B cell (primary cell): ENCODE measurements around the gene NEDD4. TPM values are rescaled to one million over a fixed set of nuclear protein-coding genes. Genes with fewer than 3 reads are reported as not detected.
A peak's percentile ranks its signal among the peaks of the same experiment; 100 is the strongest.
"Not testable (repeated sequence)": the region's sequence is repeated elsewhere in the genome, so short reads cannot be mapped to it uniquely, and the experiment has no call there.

Source experiments
- ATAC-seq: fragments of 200-7000 bp; cut with Tn5 transposase; one replicate; pipeline ENCODE4 v1.10.0; 2021; ENCODE audit warnings: low read depth, mild to moderate bottlenecking, moderate number of reproducible peaks, moderate library complexity
- CTCF ChIA-PET: fragments of 350-600 bp; sonication (Branson Sonifier 250); formaldehyde crosslinking; loops from one replicate; lab custom pipeline; 2021; ENCODE audit warnings: antibody characterized with exemption, inconsistent platforms; lab: Charles Lee
- POLR2A ChIA-PET: fragments of 350-600 bp; sonication (Branson Sonifier 250); formaldehyde crosslinking; loops from one replicate; lab custom pipeline; 2021; ENCODE audit warnings: antibody characterized with exemption; lab: Charles Lee
- DNase-seq: peaks from one replicate; pipeline ENCODE4 v3.0.0; 2013
- H2AFZ ChIP-seq: 2 replicates; pipeline ENCODE4 v1.6.1; 2012; ENCODE audit warnings: mild to moderate bottlenecking, low read depth, low read length; ENCODE audit not compliant: insufficient read depth, poor library complexity, severe bottlenecking
- H3K27ac ChIP-seq, 2 donors: 1 replicate in 1 of 2; 2 replicates in 1 of 2; pipeline ENCODE4 v1.5.1; 2012 to 2013; ENCODE audit warnings: low read length in 2 of 2, mild to moderate bottlenecking in 2 of 2, moderate library complexity in 1 of 2
- H3K27me3 ChIP-seq, 4 experiments: fragments of 200-600 bp in 1 of 4; sonication (generic) in 1 of 4; replicated peaks in 1 of 4; 1 replicate in 2 of 4; 2 replicates in 2 of 4; pipeline versions ENCODE4 v1.6.1 to v1.7.0; 2013 to 2016; ENCODE audit warnings: low read length in 3 of 4, mild to moderate bottlenecking in 2 of 4, mixed read lengths in 1 of 4, moderate library complexity in 1 of 4; ENCODE audit not compliant: insufficient read depth in 4 of 4, control insufficient read depth in 3 of 4; ENCODE audit errors: control extremely low read depth in 1 of 4
- H3K36me3 ChIP-seq, 2 experiments: replicated peaks in 1 of 2; 1 replicate in 1 of 2; 2 replicates in 1 of 2; pipeline versions ENCODE4 v1.6.1 to v1.7.1; 2013; ENCODE audit warnings: low read length in 1 of 2; ENCODE audit not compliant: insufficient read depth in 2 of 2, control insufficient read depth in 1 of 2; ENCODE audit errors: control extremely low read depth in 1 of 2, extremely low read depth in 1 of 2
- H3K4me1 ChIP-seq, 2 donors: fragments of 200-600 bp in 1 of 2; sonication (generic) in 1 of 2; 1 replicate in 1 of 2; 2 replicates in 1 of 2; pipeline versions ENCODE4 v1.5.1 to v1.6.1; 2013 to 2017; ENCODE audit warnings: low read length in 2 of 2; ENCODE audit not compliant: control insufficient read depth in 2 of 2, insufficient read depth in 2 of 2
- H3K4me2 ChIP-seq: replicated peaks from 2 replicates; pipeline ENCODE3; 2012; ENCODE audit warnings: mild to moderate bottlenecking, low read depth, low read length; ENCODE audit not compliant: poor library complexity, severe bottlenecking
- H3K4me3 ChIP-seq, 5 experiments: fragments of 200-600 bp in 1 of 5; sonication (generic) in 1 of 5; 1 replicate in 3 of 5; 2 replicates in 2 of 5; pipeline versions ENCODE4 v1.5.1 to v1.7.0; 2011 to 2016; ENCODE audit warnings: low read length in 4 of 5, mild to moderate bottlenecking in 4 of 5, low read depth in 2 of 5, control low read depth in 1 of 5, moderate library complexity in 1 of 5; ENCODE audit not compliant: insufficient read depth in 1 of 5; ENCODE audit errors: control extremely low read depth in 1 of 5, extremely low read depth in 1 of 5
- H3K79me2 ChIP-seq: fragments of 200-600 bp; sonication (generic); one replicate; pipeline ENCODE4 v1.6.0; 2016; ENCODE audit warnings: low read length; ENCODE audit not compliant: control insufficient read depth, insufficient read depth
- H3K9ac ChIP-seq: fragments of 200-600 bp; sonication (generic); 2 replicates; pipeline ENCODE4 v1.6.1; 2017; ENCODE audit warnings: mild to moderate bottlenecking, low read length, moderate library complexity
- H3K9me3 ChIP-seq, 3 donors: one replicate each; pipeline versions ENCODE4 v1.6.1 to v1.7.1; 2013; ENCODE audit warnings: low read length in 2 of 3; ENCODE audit not compliant: control insufficient read depth in 2 of 3, insufficient read depth in 1 of 3; ENCODE audit errors: control extremely low read depth in 1 of 3
- H4K20me1 ChIP-seq: 2 replicates; pipeline ENCODE4 v1.6.0; 2012; ENCODE audit warnings: mild to moderate bottlenecking, low read length; ENCODE audit not compliant: insufficient read depth, control insufficient read depth, poor library complexity, severe bottlenecking
- H3K27ac Mint-ChIP-seq: one replicate; pipeline ENCODE4 v1.8.0; 2021; ENCODE audit warnings: mixed read lengths
- H3K27me3 Mint-ChIP-seq: one replicate; pipeline ENCODE4 v1.8.0; 2021; ENCODE audit warnings: mixed read lengths
- H3K4me1 Mint-ChIP-seq: one replicate; pipeline ENCODE4 v1.8.0; 2021; ENCODE audit warnings: mixed read lengths
- H3K4me3 Mint-ChIP-seq: one replicate; pipeline ENCODE4 v1.8.0; 2021; ENCODE audit warnings: mixed read lengths
- H3K9me3 Mint-ChIP-seq: one replicate; pipeline ENCODE4 v1.8.0; 2022; ENCODE audit warnings: mixed read lengths; ENCODE audit not compliant: insufficient read depth
- CTCF ChIP-seq: fragments of 200-600 bp; IDR thresholded peaks from one replicate; pipeline ENCODE4 v1.8.0; 2022; ENCODE audit warnings: antibody characterized with exemption, mild to moderate bottlenecking
- EZH2 ChIP-seq: IDR thresholded peaks from 2 replicates; pipeline ENCODE4 v1.6.1; 2012; ENCODE audit warnings: borderline replicate concordance, low read depth, mild to moderate bottlenecking, moderate library complexity, low read length; ENCODE audit not compliant: insufficient read depth, poor library complexity, severe bottlenecking
- WGBS: methylation state at CpG from one replicate; pipeline ENCODE4 v1.1.5; 2013; ENCODE audit warnings: missing lambda C conversion rate; ENCODE audit not compliant: insufficient coverage; 5-methylcytosine and 5-hydroxymethylcytosine counted together
- intact Hi-C: fragments of 100-400 bp; cut with micrococcal nuclease; formaldehyde crosslinking; loops from one replicate; pipeline ENCODE4 v1.10.0; 2022
- polyA plus RNA-seq: library from polyadenylated mRNA; depleted of rRNA; stranded (reverse); fragments of >200 nt; gene quantifications from 2 replicates; pipeline ENCODE4 v1.2.3, GENCODE V29; 2012
- total RNA-seq, 2 donors: library from RNA; stranded (reverse); fragments of 120-200 nt in 1 of 2; gene quantifications; 1 replicate in 1 of 2; 2 replicates in 1 of 2; pipeline versions ENCODE4 v1.2.3 to v1.2.4, GENCODE V29; 2013 to 2022

NEDD4 gene
- total and polyA plus RNA-seq, 2 donors (not counting 1 experiment from before 2014, with no cell fraction given): 0.03 to 2.3 TPM

DNA sequence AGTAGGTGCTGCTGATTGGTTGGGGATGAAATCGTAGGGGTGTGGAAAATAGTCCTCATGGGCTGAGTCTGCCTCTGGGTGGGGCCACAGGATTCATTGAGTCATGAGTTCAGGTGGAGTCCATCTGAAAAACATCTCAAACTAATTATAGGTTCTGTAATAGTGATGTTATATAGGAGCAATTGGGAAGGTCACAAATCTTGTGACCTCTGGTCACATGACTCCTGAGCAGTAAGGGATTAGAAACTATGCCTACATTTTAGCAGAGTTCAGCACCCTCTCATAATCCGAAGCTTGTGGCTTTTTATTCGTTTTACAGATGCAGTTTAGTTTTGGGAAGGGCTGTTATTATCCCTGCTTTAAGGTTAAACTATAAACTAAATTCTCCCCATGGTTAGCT, 22.9 kb upstream of the NEDD4 start:
- WGBS: 86% methylated on average over 1 of the region's 3 CpGs
- no peak overlapping the region for H2AFZ ChIP-seq
- no peaks in the 10 kb centered on the region for H3K4me1 ChIP-seq
- no peaks in the 10 kb centered on the region for H4K20me1 ChIP-seq
- no peak for DNase-seq
- H3K27me3 ChIP-seq: no peaks in the 10 kb centered on the region
- H3K9me3 Mint-ChIP-seq: peaks cover 4% of the 10 kb centered on the region
- no peaks in the 10 kb centered on the region for H3K36me3 ChIP-seq
- ATAC-seq: no peak
- intact Hi-C loops: no loop called here
- H3K4me3 Mint-ChIP-seq: no peak overlapping the region
- peaks cover 6% of the 10 kb centered on the region for H3K27me3 Mint-ChIP-seq
- H3K9me3 ChIP-seq: peaks cover 0 to 5% (median 0%) of the 10 kb centered on the region in 3 donors
- no peak overlapping the region for H3K4me2 ChIP-seq
- H3K4me3 ChIP-seq: no peak overlapping the region
- H3K4me1 Mint-ChIP-seq: no peaks in the 10 kb centered on the region
- no peaks in the 10 kb centered on the region for H3K79me2 ChIP-seq
- H3K9ac ChIP-seq: no peak overlapping the region
- no peak overlapping the region for H3K27ac Mint-ChIP-seq
- ChIA-PET POLR2A (no interaction called here), CTCF (no interaction called here)
- TF ChIP-seq CTCF: no peak
- TF ChIP-seq EZH2: no peak
- no peak overlapping the region for H3K27ac ChIP-seq

- Histone ChIP-seq H4K20me1 (no peaks in the 10 kb centered on the region), H3K36me3 (no peaks in the 10 kb centered on the region), H3K4me3 (no peak overlapping the region), H2AFZ (no peak overlapping the region), H3K79me2 (no peaks in the 10 kb centered on the region), H3K4me1 (no peaks in the 10 kb centered on the region), H3K27ac (no peak overlapping the region), H3K27me3 (no peaks in the 10 kb centered on the region), H3K4me2 (no peak overlapping the region), H3K9ac (no peak overlapping the region), H3K9me3 (peaks cover 0 to 5% (median 0%) of the 10 kb centered on the region in 3 donors)
- TF ChIP-seq EZH2 (no peak), CTCF (no peak)
- WGBS: 100% methylated on average over 3 of the region's 4 CpGs
- CTCF ChIA-PET: no interaction called here
- no peak overlapping the region for H3K27ac Mint-ChIP-seq
- no peak overlapping the region for H3K4me3 Mint-ChIP-seq
- no peaks in the 10 kb centered on the region for H3K4me1 Mint-ChIP-seq
- ATAC-seq: no peak
- peaks cover 5% of the 10 kb centered on the region for H3K27me3 Mint-ChIP-seq
- intact Hi-C loops: no loop called here
- no peak for DNase-seq
- POLR2A ChIA-PET: no interaction called here
- peaks cover 4% of the 10 kb centered on the region for H3K9me3 Mint-ChIP-seq
Observed at GRCh38 chr15:56014677-56015076, 21.3 kb upstream of the NEDD4 start.

- POLR2A ChIA-PET, DNase-seq, H3K36me3 ChIP-seq, H3K4me3 ChIP-seq, ATAC-seq, H3K27ac ChIP-seq, H4K20me1 ChIP-seq, H3K9me3 Mint-ChIP-seq, H3K9me3 ChIP-seq, H3K27ac Mint-ChIP-seq, intact Hi-C loops, H3K79me2 ChIP-seq, H3K4me2 ChIP-seq, H3K9ac ChIP-seq, H3K4me1 Mint-ChIP-seq, H3K4me1 ChIP-seq, H2AFZ ChIP-seq, CTCF ChIA-PET: not testable (repeated sequence)
- peaks cover 0 to 10% (median 2%) of the 10 kb centered on the region in 4 experiments for H3K27me3 ChIP-seq
- H3K27me3 Mint-ChIP-seq: peaks cover 25% of the 10 kb centered on the region
- peak overlapping the region; percentile 50 for H3K4me3 Mint-ChIP-seq
- WGBS: 21% methylated on average over 10 of the region's 40 CpGs
Observed at GRCh38 chr15:56007053-56007452, 13.6 kb upstream of the NEDD4 start.
